MCF 10A (cell line): Measurements from ENCODE around the gene EXOC3L1. TPM values are rescaled to one million over a fixed set of nuclear protein-coding genes. Genes with fewer than 3 reads are reported as not detected.

ENCODE experiments used
- BruUV-seq: library from RNA; stranded (reverse); fragments of 400-500 nt; replicated peaks from 2 replicates; lab custom pipeline; 2021; lab: Mats Ljungman, UMichigan
- CTCF ChIA-PET: fragments of 300-600 bp; sonication (Branson Sonifier 250); formaldehyde crosslinking; extraction: SDS; loops from one replicate; lab custom pipeline; 2021; ENCODE audit warnings: antibody characterized with exemption, inconsistent platforms; lab: Yijun Ruan, JAX
- POLR2A ChIA-PET: fragments of 300-600, 350-650 bp; sonication (Branson Sonifier 250); formaldehyde crosslinking; extraction: SDS; loops from one replicate; lab custom pipeline; 2020; ENCODE audit warnings: antibody characterized with exemption, inconsistent platforms; lab: Yijun Ruan, JAX
- DNase-seq: peaks from one replicate; pipeline ENCODE4 v3.0.0-alpha.2; 2018; ENCODE audit not compliant: unreplicated experiment
- H3K27ac Mint-ChIP-seq: one replicate; pipeline ENCODE4 v1.8.0; 2022; ENCODE audit warnings: mild to moderate bottlenecking, low read depth, mixed read lengths; ENCODE audit not compliant: unreplicated experiment
- H3K27me3 Mint-ChIP-seq: one replicate; pipeline ENCODE4 v1.8.0; 2022; ENCODE audit warnings: mixed read lengths; ENCODE audit not compliant: insufficient read depth, unreplicated experiment
- H3K36me3 Mint-ChIP-seq: one replicate; pipeline ENCODE4 v1.8.0; 2022; ENCODE audit warnings: mild to moderate bottlenecking, moderate library complexity, mixed read lengths; ENCODE audit not compliant: insufficient read depth, unreplicated experiment
- H3K4me1 Mint-ChIP-seq: one replicate; pipeline ENCODE4 v1.8.0; 2022; ENCODE audit warnings: mixed read lengths; ENCODE audit not compliant: insufficient read depth, unreplicated experiment
- H3K4me3 Mint-ChIP-seq: one replicate; pipeline ENCODE4 v1.8.0; 2022; ENCODE audit warnings: mild to moderate bottlenecking, moderate library complexity, mixed read lengths; ENCODE audit not compliant: unreplicated experiment
- H3K9me3 Mint-ChIP-seq: one replicate; pipeline ENCODE4 v1.8.0; 2022; ENCODE audit warnings: mixed read lengths; ENCODE audit not compliant: unreplicated experiment
- intact Hi-C: fragments of 100-400 bp; cut with micrococcal nuclease; formaldehyde crosslinking; loops from 2 replicates; pipeline ENCODE4 v1.14.1; 2022
- total RNA-seq: library from RNA; stranded (reverse); gene quantifications from 2 replicates; pipeline ENCODE4 v1.2.3, GENCODE V29; 2022
- TF ChIP-seq, protein P1 (sequence below): fragments of 200-600 bp; IDR thresholded peaks from one replicate; pipeline ENCODE4 v1.8.0; 2022; ENCODE audit warnings: antibody characterized with exemption, mild to moderate bottlenecking; ENCODE audit not compliant: unreplicated experiment

The EXOC3L1 gene
- total RNA-seq, 1 experiment from 2014 or later = not detected

DNA sequence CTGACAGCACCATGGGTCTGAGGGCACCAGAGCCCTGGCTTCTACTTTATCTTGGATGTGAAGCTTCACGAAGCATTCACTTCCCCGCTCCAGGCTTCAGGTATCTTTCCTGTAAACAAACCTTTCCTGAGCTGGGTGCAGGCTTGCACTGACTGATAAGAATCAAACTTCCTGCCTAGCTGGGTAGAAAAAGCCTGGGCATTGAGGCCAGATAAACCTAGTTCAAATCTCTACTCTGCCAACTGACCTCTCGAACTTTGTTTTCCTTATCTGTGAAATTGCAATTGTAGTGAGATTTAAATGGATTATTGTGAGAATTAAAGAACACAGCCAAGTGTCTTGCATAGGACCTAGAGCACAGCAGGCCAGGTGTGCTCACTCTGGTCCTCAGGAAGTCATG lies 34.1 kb upstream of the EXOC3L1 start:
- DNase-seq = no peak
- H3K4me1 Mint-ChIP-seq = peaks cover 16% of the 10 kb centered on the region
- no peaks in the 10 kb centered on the region for H3K9me3 Mint-ChIP-seq
- H3K36me3 Mint-ChIP-seq = peaks cover 31% of the 10 kb centered on the region
- no peaks in the 10 kb centered on the region for H3K27me3 Mint-ChIP-seq
- CTCF ChIA-PET = interaction anchor here (0.6 to 1.4 kb wide), 2 partner anchors 24 to 27 kb away, joined by 3 to 4 read pairs; no protein-coding TSS in a partner anchor
- H3K4me3 Mint-ChIP-seq = no peak overlapping the region
- intact Hi-C loops = no loop called here
- TF ChIP-seq, protein P1, sequence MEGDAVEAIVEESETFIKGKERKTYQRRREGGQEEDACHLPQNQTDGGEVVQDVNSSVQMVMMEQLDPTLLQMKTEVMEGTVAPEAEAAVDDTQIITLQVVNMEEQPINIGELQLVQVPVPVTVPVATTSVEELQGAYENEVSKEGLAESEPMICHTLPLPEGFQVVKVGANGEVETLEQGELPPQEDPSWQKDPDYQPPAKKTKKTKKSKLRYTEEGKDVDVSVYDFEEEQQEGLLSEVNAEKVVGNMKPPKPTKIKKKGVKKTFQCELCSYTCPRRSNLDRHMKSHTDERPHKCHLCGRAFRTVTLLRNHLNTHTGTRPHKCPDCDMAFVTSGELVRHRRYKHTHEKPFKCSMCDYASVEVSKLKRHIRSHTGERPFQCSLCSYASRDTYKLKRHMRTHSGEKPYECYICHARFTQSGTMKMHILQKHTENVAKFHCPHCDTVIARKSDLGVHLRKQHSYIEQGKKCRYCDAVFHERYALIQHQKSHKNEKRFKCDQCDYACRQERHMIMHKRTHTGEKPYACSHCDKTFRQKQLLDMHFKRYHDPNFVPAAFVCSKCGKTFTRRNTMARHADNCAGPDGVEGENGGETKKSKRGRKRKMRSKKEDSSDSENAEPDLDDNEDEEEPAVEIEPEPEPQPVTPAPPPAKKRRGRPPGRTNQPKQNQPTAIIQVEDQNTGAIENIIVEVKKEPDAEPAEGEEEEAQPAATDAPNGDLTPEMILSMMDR = no peak
- POLR2A ChIA-PET = interaction anchor here (0.6 to 5.2 kb wide), 5 partner anchors 10 to 42 kb away, joined by 3 to 45 read pairs (median 3); partner anchors contain the start of genes FHOD1 and SLC9A5
- no TSS peak for BruUV-seq
- no peak overlapping the region for H3K27ac Mint-ChIP-seq

DNA sequence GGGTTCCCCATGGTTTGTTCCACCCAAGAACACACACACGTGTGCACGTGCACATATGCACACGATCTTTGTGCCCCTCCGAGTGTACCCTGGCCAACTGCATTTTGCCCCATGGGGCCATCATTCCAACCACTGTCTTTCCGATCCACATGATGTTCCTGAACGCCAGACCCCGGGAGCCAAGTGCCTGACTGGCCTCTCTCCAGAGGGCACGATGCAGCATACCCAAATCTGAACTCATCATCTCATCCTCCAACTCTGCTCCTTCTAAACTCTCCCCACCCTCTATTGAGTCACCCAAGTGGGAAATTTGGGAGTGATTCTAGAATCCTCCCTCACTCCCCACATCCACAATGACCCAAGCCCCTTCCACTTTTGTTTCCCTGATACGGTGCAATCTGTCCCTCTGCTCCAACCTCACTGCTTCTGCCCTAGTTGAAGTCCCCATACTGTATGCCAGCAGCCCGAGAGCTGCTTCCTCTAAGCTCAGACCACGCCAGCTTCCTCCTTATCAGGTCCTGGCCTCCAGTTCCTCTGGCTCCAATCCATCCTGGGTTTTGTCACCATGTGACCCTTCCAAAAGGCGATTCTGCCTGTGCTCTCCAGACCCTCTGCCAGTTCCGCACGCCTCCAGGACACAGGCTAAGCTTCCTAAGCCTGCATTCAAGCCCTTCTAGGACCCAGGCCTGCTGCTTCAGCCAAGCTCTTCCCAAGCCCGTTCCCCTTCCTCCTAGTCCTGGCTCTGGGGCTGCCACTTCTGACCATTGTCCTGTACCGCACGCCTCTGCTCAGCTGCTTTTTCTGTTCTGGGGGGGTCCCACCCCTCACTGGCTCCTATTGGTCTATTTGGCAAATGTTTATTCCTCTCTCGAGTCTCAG lies 26.9 kb upstream of the EXOC3L1 start:
- no TSS peak for BruUV-seq
- intact Hi-C loops = no loop called here
- Mint-ChIP-seq H3K27me3 (no peaks in the 10 kb centered on the region), H3K4me1 (peaks cover 15% of the 10 kb centered on the region), H3K27ac (no peak overlapping the region), H3K36me3 (peaks cover 7% of the 10 kb centered on the region), H3K4me3 (no peak overlapping the region), H3K9me3 (no peaks in the 10 kb centered on the region)
- ChIA-PET POLR2A (interaction anchor here (1.3 kb wide), 1 partner anchor 10 kb away, joined by 6 read pairs; the partner anchor contains the start of gene TMEM208), CTCF (interaction anchor here (0.6 to 1.2 kb wide), 4 partner anchors 10 to 240 kb away, joined by 3 to 5 read pairs (median 4); partner anchors contain the start of gene TMEM208)
- TF ChIP-seq, protein P1 = no peak
- no peak for DNase-seq

DNA sequence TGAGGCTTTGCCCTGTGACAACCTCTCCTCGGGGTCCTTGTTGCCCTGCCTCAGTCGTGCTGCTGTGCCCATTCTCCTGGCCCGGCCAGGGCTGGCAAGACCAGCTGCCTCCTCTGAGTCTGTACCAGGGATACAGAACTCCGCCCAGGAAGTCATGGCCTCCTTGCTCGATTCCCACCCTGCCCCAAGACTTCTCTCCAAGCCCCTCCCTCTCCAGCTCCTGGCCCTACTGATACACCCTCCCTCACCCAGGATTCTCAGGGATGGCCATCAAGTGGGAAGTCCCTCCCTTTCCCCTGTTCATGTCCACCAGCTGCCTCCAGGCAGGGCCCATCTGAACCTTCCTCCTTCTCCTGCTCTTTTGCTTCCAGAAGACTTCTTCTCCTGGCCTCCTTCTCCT lies 25.8 kb upstream of the EXOC3L1 start:
- H3K27ac Mint-ChIP-seq = peak overlapping the region; percentile 25

More for the DNA sequence above, 25.8 kb upstream of the EXOC3L1 start:
- Mint-ChIP-seq H3K4me1 (peaks cover 15% of the 10 kb centered on the region), H3K4me3 (no peak overlapping the region), H3K36me3 (peaks cover 7% of the 10 kb centered on the region), H3K9me3 (no peaks in the 10 kb centered on the region), H3K27me3 (no peaks in the 10 kb centered on the region)
- ChIA-PET CTCF (interaction anchor here (0.5 kb wide), 1 partner anchor 175 kb away, joined by 3 read pairs; no protein-coding TSS in a partner anchor), POLR2A (no interaction called here)
- intact Hi-C loops = no loop called here
- BruUV-seq = no TSS peak
- DNase-seq = no peak
- TF ChIP-seq, protein P1 = no peak
